Type B pancreatic cell (in vitro differentiated cells): Measurements from ENCODE around the gene SMYD3. TPM values are rescaled to one million over a fixed set of nuclear protein-coding genes. Genes with fewer than 3 reads are reported as not detected.

ENCODE experiments used
- DNase-seq: peaks from one replicate; pipeline ENCODE4 v3.0.0; 2021; ENCODE audit warnings: mixed read lengths; ENCODE audit not compliant: unreplicated experiment; ENCODE audit errors: extremely low spot score
- H3K27ac Mint-ChIP-seq: 2 replicates; pipeline ENCODE4 v1.8.0; 2021; ENCODE audit warnings: mild to moderate bottlenecking, mixed read lengths
- H3K27me3 Mint-ChIP-seq: 2 replicates; pipeline ENCODE4 v1.8.0; 2021; ENCODE audit warnings: mixed read lengths
- H3K36me3 Mint-ChIP-seq: 2 replicates; pipeline ENCODE4 v1.8.0; 2021; ENCODE audit warnings: mixed read lengths
- H3K4me1 Mint-ChIP-seq: one replicate; pipeline ENCODE4 v1.8.0; 2021; ENCODE audit warnings: mixed read lengths; ENCODE audit not compliant: unreplicated experiment
- H3K4me3 Mint-ChIP-seq: 2 replicates; pipeline ENCODE4 v1.8.0; 2021; ENCODE audit warnings: mild to moderate bottlenecking, mixed read lengths
- H3K9me3 Mint-ChIP-seq: 2 replicates; pipeline ENCODE4 v1.8.0; 2021; ENCODE audit warnings: mixed read lengths
- total RNA-seq: library from RNA; stranded (reverse); gene quantifications from 2 replicates; pipeline ENCODE4 v1.2.1, GENCODE V29; 2021; ENCODE audit warnings: low replicate concordance
- TF ChIP-seq, protein P1 (sequence below): fragments of 200-600 bp; sonication (generic); conservative IDR thresholded peaks from 2 replicates; pipeline ENCODE4 v1.5.0; 2021; ENCODE audit warnings: antibody characterized with exemption, mild to moderate bottlenecking

Gene SMYD3
- total RNA-seq, 1 donor from 2014 or later: 19.4 TPM

DNA sequence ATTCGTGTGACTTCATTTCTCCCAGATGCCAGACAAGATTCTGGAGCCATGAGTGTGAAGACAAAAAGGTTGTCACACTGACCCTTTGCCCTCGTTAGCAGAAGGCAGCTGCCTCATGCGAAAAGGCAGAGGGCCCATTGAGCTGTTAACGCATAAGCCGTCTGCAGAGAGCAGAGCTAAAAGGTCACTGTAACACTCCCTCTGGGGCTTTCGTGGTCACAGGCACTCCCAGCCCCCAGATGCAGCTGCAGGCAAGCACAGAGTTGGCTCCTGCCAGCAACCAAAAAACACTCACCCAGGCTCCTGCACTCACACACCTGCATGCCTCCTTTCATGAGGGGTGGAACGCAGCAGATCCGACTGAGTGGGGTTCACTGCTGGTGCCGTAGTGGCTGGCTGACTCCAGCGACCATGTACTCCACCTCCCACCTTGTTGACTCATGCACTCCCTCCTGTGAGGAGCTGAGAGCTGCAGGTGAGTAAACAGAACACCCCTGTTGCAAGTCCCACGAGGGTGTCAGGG is 287.5 kb downstream of the SMYD3 start:
- TF ChIP-seq, protein P1, sequence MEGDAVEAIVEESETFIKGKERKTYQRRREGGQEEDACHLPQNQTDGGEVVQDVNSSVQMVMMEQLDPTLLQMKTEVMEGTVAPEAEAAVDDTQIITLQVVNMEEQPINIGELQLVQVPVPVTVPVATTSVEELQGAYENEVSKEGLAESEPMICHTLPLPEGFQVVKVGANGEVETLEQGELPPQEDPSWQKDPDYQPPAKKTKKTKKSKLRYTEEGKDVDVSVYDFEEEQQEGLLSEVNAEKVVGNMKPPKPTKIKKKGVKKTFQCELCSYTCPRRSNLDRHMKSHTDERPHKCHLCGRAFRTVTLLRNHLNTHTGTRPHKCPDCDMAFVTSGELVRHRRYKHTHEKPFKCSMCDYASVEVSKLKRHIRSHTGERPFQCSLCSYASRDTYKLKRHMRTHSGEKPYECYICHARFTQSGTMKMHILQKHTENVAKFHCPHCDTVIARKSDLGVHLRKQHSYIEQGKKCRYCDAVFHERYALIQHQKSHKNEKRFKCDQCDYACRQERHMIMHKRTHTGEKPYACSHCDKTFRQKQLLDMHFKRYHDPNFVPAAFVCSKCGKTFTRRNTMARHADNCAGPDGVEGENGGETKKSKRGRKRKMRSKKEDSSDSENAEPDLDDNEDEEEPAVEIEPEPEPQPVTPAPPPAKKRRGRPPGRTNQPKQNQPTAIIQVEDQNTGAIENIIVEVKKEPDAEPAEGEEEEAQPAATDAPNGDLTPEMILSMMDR: no peak
- H3K27me3 Mint-ChIP-seq: no peaks in the 10 kb centered on the region
- no peaks in the 10 kb centered on the region for H3K9me3 Mint-ChIP-seq
- H3K4me1 Mint-ChIP-seq: peaks cover 5% of the 10 kb centered on the region
- DNase-seq: no peak
- H3K36me3 Mint-ChIP-seq: no peaks in the 10 kb centered on the region
- H3K27ac Mint-ChIP-seq: no peak overlapping the region
- no peak overlapping the region for H3K4me3 Mint-ChIP-seq

DNA sequence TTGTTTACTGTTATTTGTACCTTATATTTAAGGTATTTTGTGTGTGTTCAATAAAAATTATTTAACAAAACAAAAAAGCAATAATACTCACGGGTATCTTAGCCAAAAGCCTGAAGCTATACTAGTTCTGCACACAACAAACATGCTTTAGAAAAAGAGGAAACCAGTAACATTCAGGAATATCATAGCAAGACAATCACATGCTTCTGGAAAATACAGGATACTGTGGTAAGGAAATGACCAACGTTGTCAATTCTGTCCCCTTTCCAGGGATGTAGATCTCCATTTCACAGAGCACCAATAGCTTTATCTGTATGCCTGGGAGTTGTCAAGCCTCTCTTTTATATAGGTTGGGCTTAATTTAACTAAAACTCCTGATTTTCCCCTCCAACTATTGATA is 288.4 kb downstream of the SMYD3 start:
- Mint-ChIP-seq H3K4me3 (no peak overlapping the region), H3K4me1 (peaks cover 5% of the 10 kb centered on the region), H3K9me3 (no peaks in the 10 kb centered on the region), H3K27ac (no peak overlapping the region), H3K36me3 (no peaks in the 10 kb centered on the region), H3K27me3 (no peaks in the 10 kb centered on the region)
- TF ChIP-seq, protein P1: no peak
- no peak for DNase-seq

DNA sequence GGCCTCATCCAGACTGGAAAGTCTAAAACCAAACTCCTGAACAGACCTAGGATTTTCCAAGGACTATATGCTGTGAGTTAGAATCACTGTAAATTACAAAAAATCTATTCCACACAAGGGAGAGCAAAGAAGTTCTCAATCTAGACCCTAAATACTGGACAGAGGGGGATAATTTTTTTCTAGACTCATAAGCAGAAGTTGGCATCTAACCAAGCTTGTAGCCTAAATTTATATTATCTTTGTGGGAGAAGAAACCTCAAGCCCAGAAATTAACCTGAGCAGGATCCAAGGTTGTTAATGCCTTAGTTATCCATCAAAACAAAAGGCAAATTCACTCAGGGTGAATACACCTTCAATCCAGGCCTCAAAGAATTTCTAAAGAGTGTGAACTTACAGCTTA is 290.2 kb downstream of the SMYD3 start:
- TF ChIP-seq, protein P1: no peak
- Mint-ChIP-seq H3K36me3 (no peaks in the 10 kb centered on the region), H3K27me3 (no peaks in the 10 kb centered on the region), H3K9me3 (no peaks in the 10 kb centered on the region), H3K27ac (no peak overlapping the region), H3K4me1 (peaks cover 5% of the 10 kb centered on the region), H3K4me3 (no peak overlapping the region)
- no peak for DNase-seq

DNA sequence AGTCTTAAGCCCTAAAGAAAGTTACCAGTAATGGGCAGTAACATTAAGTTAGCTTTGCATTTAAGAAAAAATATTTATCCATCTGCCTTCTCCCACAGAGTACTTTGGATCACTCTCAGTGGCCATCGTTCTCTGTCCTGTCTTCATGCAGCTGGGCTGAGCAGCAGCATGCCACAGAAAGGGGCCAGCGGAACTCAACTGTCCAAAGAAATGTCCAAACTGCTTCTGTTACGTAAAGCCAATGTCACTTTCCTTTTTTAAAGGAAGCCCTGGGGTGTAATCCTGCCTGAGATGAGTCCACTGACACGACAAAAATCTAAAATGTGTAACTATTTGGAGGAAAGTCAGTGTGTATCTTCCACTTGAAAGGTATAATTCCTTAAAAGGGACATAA is 291.6 kb downstream of the SMYD3 start:
- DNase-seq: no peak

DNA sequence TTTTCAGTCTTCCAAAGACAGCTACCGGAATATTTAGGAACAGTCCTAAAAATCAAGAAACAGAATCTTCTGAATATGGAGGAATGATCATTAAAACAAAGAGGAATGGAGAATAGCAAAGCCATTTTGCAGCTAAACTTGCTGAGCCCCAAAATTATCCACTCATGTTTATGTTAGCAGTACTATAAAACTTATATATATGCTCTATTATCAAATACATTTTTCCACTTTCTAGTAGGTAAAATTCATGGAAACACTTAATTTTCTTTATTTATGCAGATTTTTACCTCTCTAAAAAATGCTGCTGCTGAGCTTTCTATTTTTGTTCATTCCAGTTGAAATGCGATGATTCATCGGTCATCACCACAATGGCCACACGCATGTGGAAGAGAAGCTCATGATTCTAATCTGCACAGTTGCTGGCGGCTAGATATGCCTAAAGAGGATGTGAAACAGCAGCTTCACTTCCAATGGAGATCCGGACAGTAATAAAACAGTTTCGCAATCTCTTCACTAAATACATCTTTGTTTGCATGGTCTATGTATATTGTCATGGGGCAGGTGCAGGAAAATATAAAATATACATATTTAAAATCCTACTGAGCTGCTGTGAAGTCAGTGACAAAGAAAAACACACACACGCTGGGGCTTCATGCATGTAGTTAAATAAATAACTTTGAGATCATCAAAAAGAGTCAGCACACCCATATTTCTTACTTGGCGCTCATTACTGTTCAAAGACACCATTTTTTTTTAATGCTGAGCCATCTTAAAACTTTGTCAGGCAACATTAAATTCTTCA is 292.2 kb downstream of the SMYD3 start:
- Mint-ChIP-seq H3K9me3 (no peaks in the 10 kb centered on the region), H3K4me3 (no peak overlapping the region), H3K36me3 (no peaks in the 10 kb centered on the region), H3K27me3 (no peaks in the 10 kb centered on the region), H3K27ac (no peak overlapping the region), H3K4me1 (peaks cover 5% of the 10 kb centered on the region)
- DNase-seq: no peak
- TF ChIP-seq, protein P1: no peak

More for the DNA sequence above, 291.6 kb downstream of the SMYD3 start:
- TF ChIP-seq, protein P1: no peak
- Mint-ChIP-seq H3K9me3 (no peaks in the 10 kb centered on the region), H3K4me1 (peaks cover 5% of the 10 kb centered on the region), H3K36me3 (no peaks in the 10 kb centered on the region), H3K27ac (no peak overlapping the region), H3K27me3 (no peaks in the 10 kb centered on the region), H3K4me3 (no peak overlapping the region)
